ENCODE measurements around the gene POC1A.
"Not testable (repeated sequence)": the region's sequence is repeated elsewhere in the genome, so short reads cannot be mapped to it uniquely, and the experiment has no call there.

Gene POC1A

DNA sequence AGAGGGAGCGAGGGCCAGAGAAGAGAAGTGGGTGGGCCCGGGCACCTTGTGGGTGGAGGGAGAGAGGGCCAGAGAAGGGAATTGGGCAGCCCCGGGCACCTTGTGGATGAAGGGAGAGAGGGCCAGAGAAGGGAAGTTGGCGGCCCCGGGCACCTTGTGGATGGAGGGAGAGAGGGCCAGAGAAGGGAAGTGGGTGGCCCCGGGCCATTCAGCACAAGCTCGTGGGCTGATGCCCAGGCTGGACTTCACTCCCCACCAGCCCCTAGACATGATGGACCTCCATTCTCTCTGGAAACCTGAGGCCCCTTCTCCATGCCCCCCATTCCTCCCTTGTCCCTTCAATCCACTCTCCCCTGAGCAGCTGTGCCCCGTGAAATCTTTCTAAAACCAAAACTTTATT, 113.6 kb downstream of the POC1A start:
- no peak for DNase-seq

DNA sequence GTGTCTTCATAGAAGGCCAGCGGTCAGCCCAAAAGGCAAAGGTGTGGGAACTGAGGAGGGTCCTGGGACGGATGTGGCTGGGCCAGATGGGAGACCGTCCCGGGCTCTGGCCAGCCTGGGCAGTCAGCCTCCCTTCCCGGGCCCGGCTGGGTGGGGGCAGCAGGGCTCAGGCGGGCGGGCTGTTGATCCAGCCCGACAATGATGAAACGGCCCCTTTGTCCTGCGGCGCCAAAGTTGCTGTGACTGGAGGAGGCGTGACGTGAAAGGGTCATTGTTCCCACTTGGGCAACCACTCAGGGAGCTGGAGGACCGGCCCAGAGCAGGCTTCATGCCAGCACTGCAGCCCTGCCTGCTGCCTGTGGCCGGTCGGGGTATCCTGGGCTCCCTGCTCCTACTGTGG, 114.4 kb downstream of the POC1A start:
- DNase-seq = no peak

DNA sequence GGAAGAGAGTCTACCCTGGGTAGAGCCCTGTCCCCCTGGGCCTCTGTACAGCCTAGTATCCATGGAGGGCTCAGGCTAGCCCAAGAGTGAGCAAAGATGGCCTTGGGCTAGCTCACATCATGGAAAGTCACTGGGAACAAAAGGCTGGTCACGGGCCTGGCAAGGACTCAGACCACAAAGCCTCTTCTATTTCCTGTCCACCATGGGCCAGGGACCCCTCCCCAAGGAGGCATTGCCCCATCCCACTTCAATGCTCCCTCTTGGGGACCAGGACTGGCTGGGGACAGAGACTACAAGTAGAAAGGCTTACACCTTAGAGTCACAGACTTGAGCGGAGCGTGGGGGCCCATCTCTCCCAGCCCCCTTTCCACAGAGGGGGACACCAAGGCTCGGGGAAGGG, 114.8 kb downstream of the POC1A start:
- no peak for DNase-seq

DNA sequence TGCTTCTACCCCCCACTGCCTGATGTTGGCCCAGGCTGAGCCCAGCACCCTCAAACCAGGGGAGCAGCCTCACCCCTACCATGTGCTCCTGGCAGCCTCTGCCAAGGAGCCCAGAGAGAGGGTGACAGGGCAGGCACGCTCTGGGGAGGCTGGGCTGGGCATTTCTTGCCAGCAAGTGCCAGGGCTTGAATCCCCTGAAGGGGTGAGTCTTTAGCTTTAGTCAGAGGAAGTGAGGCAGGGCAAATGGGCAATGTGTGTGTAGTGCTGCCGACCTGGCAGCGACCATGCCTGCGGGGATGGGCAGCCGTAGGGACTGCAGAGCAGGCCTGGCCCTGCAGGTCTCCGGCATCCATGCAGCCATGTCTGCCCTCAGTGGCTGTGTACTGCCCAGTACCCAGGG, 116.0 kb downstream of the POC1A start:
- no peak for DNase-seq

DNA sequence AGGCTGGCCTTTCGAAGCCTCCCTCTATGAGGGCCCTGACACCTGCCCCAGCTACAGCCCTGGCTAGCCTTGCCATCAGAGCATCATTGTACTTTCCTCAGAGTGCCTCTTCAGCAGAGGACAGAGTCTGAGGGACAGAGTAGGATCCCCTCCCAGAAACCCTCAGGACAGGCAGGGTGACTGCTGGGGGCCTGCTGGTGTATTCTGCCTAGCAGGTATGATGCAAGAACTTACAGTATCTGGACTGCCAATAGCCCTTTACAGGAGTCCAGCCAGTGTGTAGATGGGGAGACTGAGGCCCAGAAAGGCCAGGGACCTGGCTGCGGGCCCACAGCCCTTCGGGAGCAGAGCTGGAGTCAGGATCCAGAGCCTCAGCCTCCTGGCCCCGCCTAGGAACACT, 116.9 kb downstream of the POC1A start:
- DNase-seq = no peak

DNA sequence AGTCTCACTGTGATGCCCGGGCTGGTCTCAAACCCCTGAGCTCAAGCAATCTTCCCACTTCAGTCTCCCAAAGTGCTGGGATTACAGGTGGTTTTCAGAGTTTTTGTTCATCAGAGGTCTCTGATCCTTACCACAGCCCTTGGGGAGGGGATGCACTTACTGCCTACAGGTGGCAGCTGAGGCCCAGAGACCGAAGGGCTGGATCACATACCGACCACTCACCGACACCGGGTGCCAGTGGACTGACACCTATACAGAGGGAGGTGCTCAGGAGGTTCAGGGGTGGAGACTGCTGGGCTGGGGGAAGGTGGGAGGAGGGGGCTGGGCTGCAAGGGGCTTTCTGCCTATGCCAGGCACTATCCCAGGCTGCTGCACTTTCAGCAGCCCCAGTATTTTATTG, 117.4 kb downstream of the POC1A start:
- no peak for DNase-seq

DNA sequence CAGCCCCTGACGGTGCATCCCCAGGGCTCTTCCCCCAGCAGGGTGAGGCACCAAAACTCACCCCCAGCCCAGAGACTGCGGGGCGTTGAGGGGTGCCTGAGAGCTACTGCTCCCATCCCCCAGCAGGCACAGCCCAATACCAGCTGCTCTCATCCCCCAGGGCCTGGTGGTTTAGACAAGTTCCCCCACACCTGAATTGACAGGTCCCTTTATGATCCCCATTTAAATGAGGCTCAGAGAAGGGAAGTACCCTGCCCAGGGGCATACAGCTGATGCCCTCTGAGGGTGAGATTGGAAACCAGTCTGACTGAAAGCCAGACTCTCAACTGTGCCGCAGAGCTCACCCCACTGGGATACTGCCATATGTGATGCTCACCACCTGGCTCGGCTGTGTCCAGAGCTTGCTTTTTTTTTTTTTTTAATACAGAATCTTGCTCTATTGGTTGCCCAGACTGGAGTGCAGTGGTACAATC, 118.0 kb downstream of the POC1A start:
- no peak for DNase-seq

DNA sequence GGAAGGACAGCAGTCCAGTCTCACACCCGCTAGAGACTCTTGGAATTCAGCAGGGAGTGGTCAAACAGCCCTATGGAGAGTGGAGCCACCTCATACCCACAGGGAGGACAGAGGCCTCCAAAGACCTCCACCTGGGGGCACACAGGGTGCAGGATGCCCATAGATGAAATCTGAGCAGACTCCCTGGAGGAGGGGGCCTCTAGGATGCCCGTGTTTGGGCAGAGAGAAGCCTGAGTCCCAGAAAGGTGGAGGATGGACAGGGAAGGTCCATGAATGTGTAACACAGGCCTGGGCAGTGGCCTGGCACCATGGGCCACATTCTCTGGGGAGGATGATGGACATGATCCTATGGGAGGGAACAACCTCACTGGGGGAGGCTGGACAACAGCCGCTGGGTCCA, 119.6 kb downstream of the POC1A start:
- no peak for DNase-seq

DNA sequence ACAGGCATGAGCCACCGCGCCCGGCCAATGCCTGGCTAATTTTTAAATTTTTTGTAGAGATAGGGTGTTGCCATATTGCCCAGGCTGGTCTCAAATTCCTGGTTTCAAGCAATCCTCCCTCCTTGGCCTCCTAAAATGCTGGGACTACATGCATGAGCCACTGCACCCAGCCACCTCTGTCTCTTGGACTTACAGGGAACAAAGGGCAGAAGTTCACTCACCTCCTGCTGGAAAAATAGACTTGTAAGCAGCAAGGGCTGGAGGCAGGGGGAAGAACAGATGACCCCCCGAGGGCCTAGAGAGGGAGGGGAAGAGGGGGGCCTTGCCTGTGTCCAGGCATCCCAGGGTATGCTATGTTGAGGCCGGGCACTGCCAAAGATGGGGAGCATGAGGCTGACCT, 120.0 kb downstream of the POC1A start:
- no peak for DNase-seq

DNA sequence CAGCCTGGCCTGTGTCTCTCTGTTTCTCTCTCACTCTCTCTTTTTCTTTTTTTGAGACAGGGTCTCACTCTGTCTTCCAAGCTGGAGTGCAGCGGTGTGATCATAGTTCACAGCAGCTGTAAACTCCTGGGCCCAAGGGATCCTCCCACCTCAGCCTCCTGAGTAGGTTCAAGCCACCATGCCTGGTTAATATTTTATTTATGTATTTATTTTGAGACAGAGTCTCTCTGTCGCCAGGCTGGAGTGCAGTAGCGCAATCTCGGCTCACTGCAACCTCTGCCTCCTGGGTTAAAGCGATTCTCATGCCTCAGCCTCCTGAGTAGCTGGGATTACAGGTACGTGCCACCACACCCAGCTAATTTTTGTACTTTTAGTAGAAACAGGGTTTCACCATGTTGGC, 120.5 kb downstream of the POC1A start:
- DNase-seq = not testable (repeated sequence)

DNA sequence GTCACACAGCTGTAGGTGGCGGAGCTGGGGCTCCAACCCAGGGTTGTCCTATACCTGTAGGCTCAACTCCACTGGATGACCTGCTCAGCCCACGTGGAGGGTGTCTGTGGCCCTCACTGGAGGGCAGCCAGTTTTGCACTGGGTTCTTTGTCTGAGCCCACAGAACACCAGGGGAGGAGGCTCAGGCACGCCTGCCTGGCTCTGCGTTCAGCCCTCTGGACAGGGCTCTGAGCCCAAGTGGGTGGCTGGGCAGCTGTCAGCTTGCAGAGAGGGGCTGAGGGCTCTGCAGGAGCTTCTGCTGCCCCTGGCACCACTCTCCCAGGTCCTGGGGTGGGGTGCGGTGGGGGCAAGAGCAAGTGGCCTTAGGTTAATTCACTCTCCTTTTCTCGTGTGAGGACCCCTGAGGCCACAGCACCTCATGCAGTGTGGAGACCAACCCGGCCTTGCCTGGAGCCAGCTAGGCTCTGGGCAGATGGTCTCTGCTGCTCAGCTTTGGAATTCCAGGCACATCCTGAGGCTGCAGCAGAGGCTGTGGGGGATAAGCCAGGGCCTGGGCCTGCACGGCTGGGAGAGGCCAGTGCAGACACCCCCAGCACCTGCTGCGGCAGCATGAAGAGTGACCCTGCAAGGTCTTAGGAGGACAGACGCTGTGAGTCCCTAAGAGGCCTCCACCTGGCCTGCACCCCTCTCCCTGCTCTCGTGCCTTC, 121.4 kb downstream of the POC1A start:
- no peak for DNase-seq

DNA sequence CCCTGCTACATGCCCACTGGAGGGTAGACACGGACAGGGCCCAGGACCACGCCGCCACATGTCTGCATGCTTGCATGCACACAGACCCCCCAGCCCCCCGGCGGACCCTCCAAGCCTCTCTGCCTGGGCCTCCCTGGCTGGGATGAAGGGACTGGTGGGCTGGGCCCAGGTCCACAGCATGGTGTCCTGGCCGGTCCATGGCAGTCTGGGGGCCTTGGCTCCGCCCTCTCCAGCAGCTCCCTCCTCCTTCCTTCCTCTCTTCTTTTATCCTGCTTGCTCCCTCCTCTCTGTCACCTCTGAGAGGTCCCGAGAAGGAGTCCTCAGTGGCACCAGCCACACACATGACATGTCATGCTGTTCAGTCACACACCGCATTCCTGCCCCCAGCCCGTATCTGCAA, 122.3 kb downstream of the POC1A start:
- DNase-seq = no peak

DNA sequence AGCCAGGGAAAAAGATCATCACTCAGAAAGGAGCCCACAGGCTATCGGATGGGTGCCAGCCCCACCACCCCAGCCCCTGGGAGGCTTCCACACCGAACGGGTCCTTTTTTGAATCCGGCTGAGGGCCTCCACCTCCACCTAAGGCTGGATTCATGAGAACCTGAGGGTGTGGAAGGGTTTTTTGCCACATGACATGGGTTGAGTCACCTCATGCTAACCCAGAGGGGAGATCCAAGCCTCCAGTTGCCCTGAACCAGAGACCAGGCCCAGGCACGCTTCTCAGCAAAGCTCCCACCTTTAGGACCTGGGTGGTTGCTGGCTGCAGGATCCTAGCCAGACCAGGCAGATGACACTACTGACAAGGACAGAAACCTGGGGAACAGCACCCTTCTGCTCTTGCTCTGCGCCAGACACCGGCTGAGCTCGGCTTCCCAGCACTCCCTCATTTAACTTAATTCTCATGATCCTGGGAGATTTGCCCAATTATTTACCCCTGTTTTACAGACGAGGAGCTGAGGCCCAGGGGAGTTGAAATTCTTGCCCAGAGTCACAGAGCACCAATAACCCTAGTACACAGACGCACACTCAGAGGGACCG, 123.4 kb downstream of the POC1A start:
- no peak for DNase-seq

DNA sequence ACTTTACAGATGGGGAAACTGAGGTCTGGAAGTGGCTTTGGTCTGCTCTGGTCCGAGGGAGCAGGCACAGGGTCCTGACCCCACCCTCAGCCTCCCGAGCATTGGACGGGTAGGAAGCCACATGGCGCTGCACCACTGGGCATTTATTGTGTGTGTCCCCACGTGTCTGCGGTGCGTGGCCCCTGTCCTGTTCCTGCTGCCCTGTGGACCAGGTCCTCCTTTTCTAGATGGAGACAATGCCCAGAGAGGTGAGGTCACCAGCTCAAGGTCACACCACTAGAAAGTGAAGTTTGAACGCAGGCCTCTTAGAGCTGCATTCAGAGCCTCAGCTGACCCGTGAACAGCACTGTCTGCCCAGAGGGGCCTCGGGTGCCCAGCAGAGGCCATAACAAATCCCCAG, 124.7 kb downstream of the POC1A start:
- no peak for DNase-seq

DNA sequence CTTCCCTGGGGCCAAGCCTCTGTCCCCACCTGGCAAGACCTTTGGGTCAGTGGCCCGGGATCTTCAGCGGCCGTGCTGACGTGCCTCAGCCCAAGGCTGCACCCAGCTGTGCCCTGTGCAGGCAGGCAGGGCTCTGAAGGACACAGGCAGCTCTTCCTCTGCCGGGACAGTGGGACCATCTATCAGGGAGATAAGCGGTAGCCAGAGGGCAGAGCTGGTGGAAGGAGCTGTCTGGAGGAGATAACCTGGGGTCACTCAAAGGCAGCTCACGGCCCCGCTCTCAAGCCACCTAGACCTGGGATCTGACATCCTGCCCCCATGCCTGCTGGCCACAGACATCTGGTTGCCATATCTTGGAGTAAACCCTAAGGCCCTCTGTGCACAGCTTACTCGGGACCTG, 125.2 kb downstream of the POC1A start:
- DNase-seq = no peak

DNA sequence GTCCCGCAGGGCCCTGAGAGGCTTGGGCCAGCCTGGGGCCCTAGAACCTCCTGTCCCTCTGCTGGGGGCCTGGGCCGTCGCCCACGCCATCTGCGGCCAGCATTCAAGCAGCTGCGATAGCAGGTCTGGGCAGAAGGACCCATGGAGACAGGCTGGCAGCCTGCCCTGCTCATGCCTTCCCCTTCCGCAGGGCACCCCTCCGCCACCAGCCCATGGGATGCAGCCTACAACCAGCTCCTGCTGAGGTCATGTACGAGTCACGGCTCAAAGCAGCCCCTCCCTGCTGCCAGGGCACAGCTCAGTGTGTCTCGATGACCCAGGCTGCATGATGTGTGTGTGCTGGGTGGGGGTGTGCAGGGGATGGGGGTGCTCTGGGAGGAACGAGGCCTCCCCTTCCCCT, 125.7 kb downstream of the POC1A start:
- no peak for DNase-seq

DNA sequence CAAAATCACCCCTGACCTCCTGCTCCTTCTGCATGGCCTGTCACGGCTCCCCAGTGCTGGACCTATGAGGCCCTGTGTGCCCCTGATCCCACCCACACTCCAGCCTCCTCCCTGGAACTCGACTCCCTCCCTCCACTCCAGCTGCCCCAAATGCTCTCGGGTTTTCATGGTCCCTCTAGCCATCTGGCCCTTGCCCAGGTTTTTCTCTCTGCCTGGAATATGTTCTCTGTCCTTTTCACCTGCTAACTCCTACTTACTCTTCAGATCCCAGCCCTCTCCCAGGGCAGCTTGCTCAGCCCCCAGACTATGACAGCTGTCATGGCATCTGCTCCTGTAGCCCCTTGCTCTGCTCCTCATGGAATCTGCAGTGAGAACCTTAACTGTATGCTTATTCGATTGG, 128.2 kb downstream of the POC1A start:
- no peak for DNase-seq

DNA sequence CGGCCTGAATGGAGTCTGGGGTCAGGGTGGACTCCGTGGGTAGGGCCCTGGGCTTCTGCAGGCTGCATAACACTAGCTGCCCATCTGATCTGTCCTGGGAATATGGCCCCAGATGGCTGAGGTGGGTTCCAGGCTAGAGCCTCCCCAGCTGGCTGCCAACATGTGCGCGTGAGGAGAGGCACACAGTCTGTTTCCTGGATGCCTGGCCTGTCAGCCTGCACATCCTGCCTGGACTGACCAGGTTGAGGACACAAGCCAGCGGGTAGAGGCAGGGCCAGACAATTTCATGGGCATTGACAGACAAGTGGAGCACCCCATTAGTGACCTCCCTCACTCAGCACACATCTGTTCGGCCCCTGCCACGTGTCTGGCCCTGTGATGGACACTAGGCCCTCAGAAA, 128.8 kb downstream of the POC1A start:
- no peak for DNase-seq
